Memory B cell (primary cell): ENCODE results near the gene NLRP12.
A peak's percentile ranks its signal among the peaks of the same experiment; 100 is the strongest.
"Not testable (repeated sequence)": the region's sequence is repeated elsewhere in the genome, so short reads cannot be mapped to it uniquely, and the experiment has no call there.

Experiments
- ATAC-seq: fragments of 150-1000 bp; cut with Tn5 transposase; 2 replicates; pipeline ENCODE4 v1.10.0; 2021; ENCODE audit warnings: low read depth, mild to moderate bottlenecking, moderate library complexity
- DNase-seq, 2 donors: peaks; one replicate each; pipeline ENCODE4 v3.0.0; 2022; ENCODE audit warnings: low spot score in 2 of 2
- H3K27ac Mint-ChIP-seq: one replicate; pipeline ENCODE4 v1.8.0; 2022; ENCODE audit warnings: mild to moderate bottlenecking, moderate library complexity, mixed read lengths
- H3K27me3 Mint-ChIP-seq: one replicate; pipeline ENCODE4 v1.8.0; 2022; ENCODE audit warnings: mixed read lengths
- H3K36me3 Mint-ChIP-seq: one replicate; pipeline ENCODE4 v1.8.0; 2022; ENCODE audit warnings: mild to moderate bottlenecking, mixed read lengths
- H3K4me1 Mint-ChIP-seq: one replicate; pipeline ENCODE4 v1.8.0; 2022; ENCODE audit warnings: mixed read lengths
- H3K4me3 Mint-ChIP-seq: one replicate; pipeline ENCODE4 v1.8.0; 2022; ENCODE audit warnings: mild to moderate bottlenecking, moderate library complexity, mixed read lengths
- H3K9me3 Mint-ChIP-seq: one replicate; pipeline ENCODE4 v1.8.0; 2022; ENCODE audit warnings: mixed read lengths

NLRP12 gene

GRCh38 chr19:53782698-53783097, 41.4 kb downstream of the NLRP12 start:
- DNase-seq = no peak
- ATAC-seq = no peak
- Mint-ChIP-seq H3K4me1 (no peaks in the 10 kb centered on the region), H3K4me3 (no peak overlapping the region), H3K36me3 (no peaks in the 10 kb centered on the region), H3K27me3 (no peaks in the 10 kb centered on the region), H3K27ac (no peak overlapping the region), H3K9me3 (peaks cover 2% of the 10 kb centered on the region)

GRCh38 chr19:53781332-53781731, 42.8 kb downstream of the NLRP12 start:
- not testable (repeated sequence) for H3K27ac Mint-ChIP-seq, H3K4me1 Mint-ChIP-seq, H3K4me3 Mint-ChIP-seq, H3K9me3 Mint-ChIP-seq, H3K36me3 Mint-ChIP-seq, ATAC-seq, DNase-seq, H3K27me3 Mint-ChIP-seq

GRCh38 chr19:53780506-53780905, 43.6 kb downstream of the NLRP12 start:
- no peak for ATAC-seq
- Mint-ChIP-seq H3K9me3 (peaks cover 2% of the 10 kb centered on the region), H3K4me3 (no peak overlapping the region), H3K27me3 (no peaks in the 10 kb centered on the region), H3K4me1 (no peaks in the 10 kb centered on the region), H3K36me3 (no peaks in the 10 kb centered on the region), H3K27ac (no peak overlapping the region)
- DNase-seq = no peak

- H3K27ac Mint-ChIP-seq = no peak overlapping the region
- ATAC-seq (no peak), DNase-seq (no peak)
- H3K4me3 Mint-ChIP-seq = no peak overlapping the region
- no peaks in the 10 kb centered on the region for H3K27me3 Mint-ChIP-seq
- no peaks in the 10 kb centered on the region for H3K9me3 Mint-ChIP-seq
- no peaks in the 10 kb centered on the region for H3K36me3 Mint-ChIP-seq
- H3K4me1 Mint-ChIP-seq = peaks cover 3% of the 10 kb centered on the region
Observed at GRCh38 chr19:53775524-53775923, 48.6 kb downstream of the NLRP12 start.

GRCh38 chr19:53774491-53774890, 49.6 kb downstream of the NLRP12 start:
- H3K9me3 Mint-ChIP-seq, H3K36me3 Mint-ChIP-seq, H3K27ac Mint-ChIP-seq, H3K4me3 Mint-ChIP-seq, ATAC-seq, H3K4me1 Mint-ChIP-seq, H3K27me3 Mint-ChIP-seq, DNase-seq: not testable (repeated sequence)

GRCh38 chr19:53773999-53774398, 50.1 kb downstream of the NLRP12 start:
- peaks cover 3% of the 10 kb centered on the region for H3K4me1 Mint-ChIP-seq
- peaks cover 2% of the 10 kb centered on the region for H3K27me3 Mint-ChIP-seq
- ATAC-seq (no peak), DNase-seq (no peak)
- H3K4me3 Mint-ChIP-seq = no peak overlapping the region
- H3K9me3 Mint-ChIP-seq = no peaks in the 10 kb centered on the region
- H3K36me3 Mint-ChIP-seq = no peaks in the 10 kb centered on the region
- H3K27ac Mint-ChIP-seq = no peak overlapping the region

- Mint-ChIP-seq H3K27ac (no peak overlapping the region), H3K27me3 (peaks cover 2% of the 10 kb centered on the region), H3K4me3 (no peak overlapping the region), H3K4me1 (peaks cover 3% of the 10 kb centered on the region), H3K9me3 (no peaks in the 10 kb centered on the region), H3K36me3 (no peaks in the 10 kb centered on the region)
- DNase-seq = peak; percentile 18 to 45
- peak; percentile 29 for ATAC-seq
Observed at GRCh38 chr19:53772943-53773342, 51.2 kb downstream of the NLRP12 start.

GRCh38 chr19:53771144-53771543, 53.0 kb downstream of the NLRP12 start:
- Mint-ChIP-seq H3K27ac (no peak overlapping the region), H3K4me3 (no peak overlapping the region), H3K36me3 (no peaks in the 10 kb centered on the region), H3K27me3 (peaks cover 2% of the 10 kb centered on the region), H3K9me3 (peaks cover 2% of the 10 kb centered on the region), H3K4me1 (peaks cover 3% of the 10 kb centered on the region)
- DNase-seq (no peak), ATAC-seq (no peak)

GRCh38 chr19:53769696-53770309, 54.3 kb downstream of the NLRP12 start:
- H3K36me3 Mint-ChIP-seq, H3K27ac Mint-ChIP-seq, DNase-seq, H3K9me3 Mint-ChIP-seq, H3K27me3 Mint-ChIP-seq, H3K4me3 Mint-ChIP-seq, H3K4me1 Mint-ChIP-seq, ATAC-seq: not testable (repeated sequence)

GRCh38 chr19:53768401-53768800, 55.7 kb downstream of the NLRP12 start:
- Mint-ChIP-seq H3K4me1 (peaks cover 3% of the 10 kb centered on the region), H3K4me3 (no peak overlapping the region), H3K9me3 (peaks cover 2% of the 10 kb centered on the region), H3K27me3 (peaks cover 3% of the 10 kb centered on the region), H3K27ac (no peak overlapping the region), H3K36me3 (no peaks in the 10 kb centered on the region)
- ATAC-seq = no peak
- DNase-seq = no peak

- not testable (repeated sequence) for DNase-seq, H3K9me3 Mint-ChIP-seq, H3K27ac Mint-ChIP-seq, H3K4me1 Mint-ChIP-seq, H3K36me3 Mint-ChIP-seq, ATAC-seq, H3K4me3 Mint-ChIP-seq, H3K27me3 Mint-ChIP-seq
Observed at GRCh38 chr19:53758991-53759390, 65.1 kb downstream of the NLRP12 start.
